CD4-positive, alpha-beta T cell treated with Interleukin-12 subunit alpha and Interleukin-12 subunit beta, for 1 hour (primary cell): Measurements from ENCODE around the gene BARX2.

ENCODE experiments used
- DNase-seq: peaks from one replicate; pipeline ENCODE4 v3.0.0-alpha.2; 2020

The BARX2 gene

GRCh38 chr11:129404731-129405130 is 29.1 kb downstream of the BARX2 start:
- no peak for DNase-seq

GRCh38 chr11:129408865-129409444 is 33.3 kb downstream of the BARX2 start:
- DNase-seq: no peak

GRCh38 chr11:129410395-129410960 is 34.8 kb downstream of the BARX2 start:
- no peak for DNase-seq

GRCh38 chr11:129412494-129412893 is 36.8 kb downstream of the BARX2 start:
- no peak for DNase-seq

- DNase-seq: no peak
Measured at GRCh38 chr11:129414144-129414872, 38.7 kb downstream of the BARX2 start.

GRCh38 chr11:129416080-129416820 is 40.6 kb downstream of the BARX2 start:
- no peak for DNase-seq

GRCh38 chr11:129417458-129417857 is 41.8 kb downstream of the BARX2 start:
- no peak for DNase-seq

- no peak for DNase-seq
Measured at GRCh38 chr11:129418039-129418438, 42.4 kb downstream of the BARX2 start.

GRCh38 chr11:129419386-129419785 is 43.7 kb downstream of the BARX2 start:
- DNase-seq: no peak

- no peak for DNase-seq
Measured at GRCh38 chr11:129423426-129423825, 47.8 kb downstream of the BARX2 start.

GRCh38 chr11:129425214-129425613 is 49.6 kb downstream of the BARX2 start:
- no peak for DNase-seq

GRCh38 chr11:129426038-129426437 is 50.4 kb downstream of the BARX2 start:
- no peak for DNase-seq

- DNase-seq: no peak
Measured at GRCh38 chr11:129426776-129427175, 51.1 kb downstream of the BARX2 start.

GRCh38 chr11:129427376-129427775 is 51.7 kb downstream of the BARX2 start:
- no peak for DNase-seq

GRCh38 chr11:129427816-129428406 is 52.3 kb downstream of the BARX2 start:
- DNase-seq: no peak

GRCh38 chr11:129428557-129428956 is 52.9 kb downstream of the BARX2 start:
- DNase-seq: no peak

- DNase-seq: no peak
Measured at GRCh38 chr11:129434641-129435498, 59.2 kb downstream of the BARX2 start.

GRCh38 chr11:129435499-129436245 is 60.0 kb downstream of the BARX2 start:
- DNase-seq: no peak

GRCh38 chr11:129436573-129436972 is 60.9 kb downstream of the BARX2 start:
- DNase-seq: no peak

- DNase-seq: no peak
Measured at GRCh38 chr11:129440028-129440713, 64.5 kb downstream of the BARX2 start.

GRCh38 chr11:129442171-129442570 is 66.5 kb downstream of the BARX2 start:
- no peak for DNase-seq
